Mesenchymal stem cell (in vitro differentiated cells and primary cell): ENCODE data around the gene TMEM255A.

Experiments used
- DNase-seq: peaks from one replicate; pipeline ENCODE4 v3.0.0-alpha.2; 2013
- H2AFZ ChIP-seq: one replicate; pipeline ENCODE4 v1.6.1; 2013; ENCODE audit warnings: low read depth, mild to moderate bottlenecking, control low read depth, inconsistent platforms, low read length, moderate library complexity
- H2AK5ac ChIP-seq: 2 replicates; pipeline ENCODE4 v1.6.1; 2013; ENCODE audit warnings: low read length, moderate library complexity, mild to moderate bottlenecking, inconsistent platforms; ENCODE audit not compliant: severe bottlenecking
- H2BK120ac ChIP-seq: one replicate; pipeline ENCODE4 v1.6.1; 2013; ENCODE audit warnings: low read depth, mild to moderate bottlenecking, inconsistent platforms, low read length, moderate library complexity
- H2BK12ac ChIP-seq, 2 experiments: one replicate each; pipeline ENCODE4 v1.6.1; 2013; ENCODE audit warnings: inconsistent platforms in 2 of 2, low read length in 2 of 2, mild to moderate bottlenecking in 2 of 2, moderate library complexity in 2 of 2, control low read depth in 1 of 2
- H2BK15ac ChIP-seq: one replicate; pipeline ENCODE4 v1.6.1; 2013; ENCODE audit warnings: mild to moderate bottlenecking, low read depth, inconsistent platforms; ENCODE audit not compliant: poor library complexity, severe bottlenecking
- H2BK5ac ChIP-seq: 2 replicates; pipeline ENCODE4 v1.6.1; 2013; ENCODE audit warnings: low read depth, mild to moderate bottlenecking, low read length, control low read depth, inconsistent platforms; ENCODE audit not compliant: poor library complexity, severe bottlenecking
- H3K14ac ChIP-seq, 2 experiments: one replicate each; pipeline ENCODE4 v1.6.1; 2013; ENCODE audit warnings: inconsistent platforms in 2 of 2, low read length in 2 of 2, control low read depth in 1 of 2, mild to moderate bottlenecking in 1 of 2, moderate library complexity in 1 of 2
- H3K18ac ChIP-seq, 2 experiments: one replicate each; pipeline ENCODE4 v1.6.1; 2013; ENCODE audit warnings: inconsistent platforms in 2 of 2, low read length in 2 of 2, control low read depth in 1 of 2, low read depth in 1 of 2, mild to moderate bottlenecking in 1 of 2
- H3K23ac ChIP-seq, 2 experiments: one replicate each; pipeline ENCODE4 v1.6.1; 2013; ENCODE audit warnings: inconsistent platforms in 2 of 2, low read length in 2 of 2, mild to moderate bottlenecking in 2 of 2, moderate library complexity in 2 of 2, control low read depth in 1 of 2
- H3K27ac ChIP-seq: 2 replicates; pipeline ENCODE4 v1.5.1; 2013; ENCODE audit warnings: mild to moderate bottlenecking, moderate library complexity, low read length, control low read depth, inconsistent platforms; ENCODE audit not compliant: poor library complexity, severe bottlenecking
- H3K27me3 ChIP-seq, 2 experiments: 2 replicates each; pipeline versions ENCODE4 v1.6.1 to v1.7.0; 2013; ENCODE audit warnings: low read length in 2 of 2, mild to moderate bottlenecking in 2 of 2, moderate library complexity in 2 of 2, control low read depth in 1 of 2, inconsistent platforms in 1 of 2; ENCODE audit not compliant: control insufficient read depth in 1 of 2, insufficient read depth in 1 of 2
- H3K36me3 ChIP-seq, 2 experiments: 2 replicates each; pipeline versions ENCODE4 v1.6.1 to v1.7.0; 2013; ENCODE audit warnings: low read length in 2 of 2, control low read depth in 1 of 2, inconsistent platforms in 1 of 2, low read depth in 1 of 2, mild to moderate bottlenecking in 1 of 2; ENCODE audit not compliant: insufficient read depth in 2 of 2, control insufficient read depth in 1 of 2
- H3K4ac ChIP-seq, 2 experiments: one replicate each; pipeline ENCODE4 v1.6.1; 2013; ENCODE audit warnings: inconsistent platforms in 2 of 2, low read length in 2 of 2, mild to moderate bottlenecking in 2 of 2, moderate library complexity in 2 of 2, control low read depth in 1 of 2, low read depth in 1 of 2
- H3K4me1 ChIP-seq: 2 replicates; pipeline ENCODE4 v1.6.1; 2013; ENCODE audit warnings: low read depth, low read length, control low read depth; ENCODE audit not compliant: control insufficient read depth, insufficient read depth
- H3K4me2 ChIP-seq: 2 replicates; pipeline ENCODE4 v1.6.1; 2013; ENCODE audit warnings: low read length, mild to moderate bottlenecking, inconsistent platforms; ENCODE audit not compliant: poor library complexity, severe bottlenecking
- H3K4me3 ChIP-seq, 2 experiments: 2 replicates each; pipeline versions ENCODE4 v1.5.1 to v1.7.0; 2013; ENCODE audit warnings: low read length in 2 of 2, mild to moderate bottlenecking in 2 of 2, control low read depth in 1 of 2, low read depth in 1 of 2; ENCODE audit not compliant: insufficient read depth in 1 of 2
- H3K79me1 ChIP-seq: replicated peaks from 2 replicates; pipeline ENCODE4 v1.6.1; 2013; ENCODE audit warnings: mild to moderate bottlenecking, control low read depth, low read length, inconsistent platforms; ENCODE audit not compliant: poor library complexity, severe bottlenecking
- H3K9ac ChIP-seq: 2 replicates; pipeline ENCODE4 v1.7.0; 2013; ENCODE audit warnings: mild to moderate bottlenecking, low read length, moderate library complexity
- H3K9me3 ChIP-seq: 2 replicates; pipeline ENCODE4 v1.7.0; 2013; ENCODE audit warnings: mild to moderate bottlenecking, low read length; ENCODE audit not compliant: control insufficient read depth
- H4K8ac ChIP-seq: one replicate; pipeline ENCODE4 v1.6.1; 2013; ENCODE audit warnings: inconsistent platforms, mild to moderate bottlenecking, low read length, moderate library complexity
- H4K91ac ChIP-seq: one replicate; pipeline ENCODE4 v1.6.1; 2013; ENCODE audit warnings: mild to moderate bottlenecking, low read length, inconsistent platforms
- WGBS: methylation state at CpG from one replicate; pipeline ENCODE4 v1.1.7; 2013; ENCODE audit warnings: mixed read lengths; 5-methylcytosine and 5-hydroxymethylcytosine counted together

Gene TMEM255A

DNA sequence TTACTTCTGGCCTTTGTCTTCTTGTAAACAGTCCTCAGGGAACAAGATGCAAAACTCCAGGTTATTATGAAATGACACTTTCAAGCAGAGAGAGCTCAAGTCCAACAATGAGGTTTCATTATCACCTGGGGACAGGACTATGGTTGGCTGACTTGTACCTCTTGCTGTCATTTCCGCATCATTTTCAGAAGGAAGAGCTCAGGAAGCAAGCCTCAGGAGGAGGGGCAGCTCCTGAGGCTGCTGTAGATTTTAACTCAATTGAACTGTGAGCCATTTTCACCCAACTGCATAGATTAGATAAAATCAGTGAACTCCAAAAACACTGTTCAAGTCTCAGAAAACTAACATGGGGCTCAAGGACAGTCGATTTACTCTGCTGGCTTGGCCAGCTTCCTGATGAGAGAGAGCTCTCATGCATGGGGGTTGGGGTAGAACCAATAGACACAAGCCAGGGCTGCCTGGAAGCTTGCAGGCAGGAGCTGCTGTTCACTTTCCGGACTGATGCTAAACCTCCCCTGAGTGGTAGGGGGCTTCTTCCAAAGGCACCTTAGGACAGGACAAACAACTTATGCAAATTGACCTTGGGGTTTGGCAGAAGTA lies 23.6 kb downstream of the TMEM255A start:
- Histone ChIP-seq H3K9ac (no peak overlapping the region), H3K36me3 (no peaks in the 10 kb centered on the region), H4K91ac (no peak overlapping the region), H2AK5ac (no peak overlapping the region), H3K4ac (no peak overlapping the region), H3K23ac (no peak overlapping the region), H3K14ac (no peak overlapping the region), H3K27ac (no peak overlapping the region), H2BK5ac (no peak overlapping the region), H3K4me2 (no peak overlapping the region), H3K79me1 (no peaks in the 10 kb centered on the region), H3K4me1 (no peaks in the 10 kb centered on the region), H2AFZ (no peak overlapping the region), H4K8ac (no peak overlapping the region), H2BK15ac (no peak overlapping the region), H3K4me3 (no peak overlapping the region), H2BK120ac (no peak overlapping the region), H3K18ac (no peak overlapping the region), H2BK12ac (no peak overlapping the region), H3K9me3 (no peaks in the 10 kb centered on the region), H3K27me3 (peaks cover 0 to 8% of the 10 kb centered on the region in 2 experiments)
- WGBS: 53% methylated on average over 2 of the region's 3 CpGs
- no peak for DNase-seq

DNA sequence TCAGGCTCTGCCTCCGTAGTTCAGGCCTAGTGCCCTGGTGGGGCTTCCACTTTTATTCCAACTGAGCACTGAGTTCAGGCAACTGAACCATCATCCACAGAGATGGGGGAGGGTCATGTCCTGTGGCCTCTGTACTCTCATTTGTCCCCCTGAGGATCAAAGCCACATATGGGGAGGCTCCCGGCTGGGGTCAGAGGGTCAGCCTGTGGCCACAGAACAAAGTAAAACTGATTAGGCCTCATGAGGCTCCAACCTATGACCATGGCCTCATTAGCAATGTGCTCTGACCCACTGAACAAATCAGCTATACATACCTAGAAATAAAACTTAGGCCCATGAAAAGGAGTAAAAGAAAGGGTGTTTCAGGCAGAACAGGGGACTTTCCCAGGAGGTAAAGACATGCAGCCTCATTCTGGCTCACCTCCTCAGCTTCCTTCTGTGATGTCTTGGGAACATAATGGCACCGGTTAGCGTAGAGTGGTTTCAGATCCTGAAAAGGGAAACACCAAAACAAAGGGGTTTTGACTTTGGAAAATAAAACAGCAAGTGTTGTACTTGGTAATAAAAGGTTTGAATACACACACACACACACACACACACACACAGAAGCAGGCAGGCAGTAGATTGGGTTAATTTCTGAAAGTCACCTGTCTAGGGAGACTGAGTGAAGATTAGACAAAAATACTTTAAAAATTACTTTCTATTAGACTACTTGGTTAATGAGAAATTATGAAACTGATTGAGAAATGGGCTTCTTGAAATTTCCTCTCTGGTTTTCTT lies 24.3 kb downstream of the TMEM255A start:
- no peak overlapping the region for H3K9ac ChIP-seq
- H2BK120ac ChIP-seq: no peak overlapping the region
- H3K4me3 ChIP-seq: no peak overlapping the region
- no peak overlapping the region for H2BK12ac ChIP-seq
- no peak overlapping the region for H4K91ac ChIP-seq
- H3K27me3 ChIP-seq: peaks cover 0 to 8% of the 10 kb centered on the region in 2 experiments
- H4K8ac ChIP-seq: no peak overlapping the region
- H3K4me1 ChIP-seq: no peaks in the 10 kb centered on the region
- no peak overlapping the region for H3K23ac ChIP-seq
- H3K36me3 ChIP-seq: no peaks in the 10 kb centered on the region
- H2BK5ac ChIP-seq: no peak overlapping the region
- no peak overlapping the region for H3K14ac ChIP-seq
- no peaks in the 10 kb centered on the region for H3K9me3 ChIP-seq
- no peak overlapping the region for H3K4ac ChIP-seq
- H2AFZ ChIP-seq: no peak overlapping the region
- H2AK5ac ChIP-seq: no peak overlapping the region
- H3K79me1 ChIP-seq: no peaks in the 10 kb centered on the region
- H3K27ac ChIP-seq: no peak overlapping the region
- H2BK15ac ChIP-seq: no peak overlapping the region
- DNase-seq: no peak
- 73% methylated on average over 2 of the region's 4 CpGs for WGBS
- no peak overlapping the region for H3K4me2 ChIP-seq
- no peak overlapping the region for H3K18ac ChIP-seq

GRCh38 chrX:120282697-120283096 lies 28.6 kb downstream of the TMEM255A start:
- no peak overlapping the region for H3K23ac ChIP-seq
- no peak overlapping the region for H2BK5ac ChIP-seq
- H3K18ac ChIP-seq: no peak overlapping the region
- no peak overlapping the region for H3K27ac ChIP-seq
- no peak overlapping the region for H2BK12ac ChIP-seq
- no peak overlapping the region for H3K4ac ChIP-seq
- no peak overlapping the region for H3K4me2 ChIP-seq
- H3K27me3 ChIP-seq: peaks cover 0 to 20% of the 10 kb centered on the region in 2 experiments
- H4K8ac ChIP-seq: no peak overlapping the region
- H3K9me3 ChIP-seq: no peaks in the 10 kb centered on the region
- H4K91ac ChIP-seq: no peak overlapping the region
- no peak for DNase-seq
- H3K9ac ChIP-seq: no peak overlapping the region
- no peak overlapping the region for H2BK120ac ChIP-seq
- H3K36me3 ChIP-seq: no peaks in the 10 kb centered on the region
- no peaks in the 10 kb centered on the region for H3K4me1 ChIP-seq
- no peak overlapping the region for H3K4me3 ChIP-seq
- no peak overlapping the region for H2AK5ac ChIP-seq
- no peak overlapping the region for H2AFZ ChIP-seq
- WGBS: no CpG with 5 or more reads among the region's 1 CpG
- no peak overlapping the region for H3K14ac ChIP-seq
- H3K79me1 ChIP-seq: no peaks in the 10 kb centered on the region
- H2BK15ac ChIP-seq: no peak overlapping the region

- H3K9me3 ChIP-seq: no peaks in the 10 kb centered on the region
- no peak overlapping the region for H2BK12ac ChIP-seq
- no peaks in the 10 kb centered on the region for H3K4me1 ChIP-seq
- WGBS: 73% methylated on average over 2 of the region's 4 CpGs
- H3K79me1 ChIP-seq: no peaks in the 10 kb centered on the region
- H4K91ac ChIP-seq: no peak overlapping the region
- H3K14ac ChIP-seq: no peak overlapping the region
- peaks cover 0 to 28% of the 10 kb centered on the region in 2 experiments for H3K27me3 ChIP-seq
- no peak overlapping the region for H2AK5ac ChIP-seq
- H3K4me2 ChIP-seq: no peak overlapping the region
- no peak overlapping the region for H3K9ac ChIP-seq
- no peak overlapping the region for H2BK120ac ChIP-seq
- H3K36me3 ChIP-seq: no peaks in the 10 kb centered on the region
- H3K23ac ChIP-seq: no peak overlapping the region
- H4K8ac ChIP-seq: no peak overlapping the region
- no peak overlapping the region for H3K4ac ChIP-seq
- H3K27ac ChIP-seq: no peak overlapping the region
- no peak for DNase-seq
- H3K18ac ChIP-seq: no peak overlapping the region
- no peak overlapping the region for H3K4me3 ChIP-seq
- no peak overlapping the region for H2BK5ac ChIP-seq
- H2AFZ ChIP-seq: no peak overlapping the region
- no peak overlapping the region for H2BK15ac ChIP-seq
These were observed 29.5 kb downstream of the TMEM255A start for GRCh38 chrX:120281761-120282160.
